GM21619 (cell line): ENCODE data around the gene PSMA3.

ENCODE experiments used
- ATAC-seq: cut with Tn5 transposase; IDR thresholded peaks from one replicate; pipeline ENCODE4 v1.9.1; 2021; ENCODE audit not compliant: unreplicated experiment

The PSMA3 gene

DNA sequence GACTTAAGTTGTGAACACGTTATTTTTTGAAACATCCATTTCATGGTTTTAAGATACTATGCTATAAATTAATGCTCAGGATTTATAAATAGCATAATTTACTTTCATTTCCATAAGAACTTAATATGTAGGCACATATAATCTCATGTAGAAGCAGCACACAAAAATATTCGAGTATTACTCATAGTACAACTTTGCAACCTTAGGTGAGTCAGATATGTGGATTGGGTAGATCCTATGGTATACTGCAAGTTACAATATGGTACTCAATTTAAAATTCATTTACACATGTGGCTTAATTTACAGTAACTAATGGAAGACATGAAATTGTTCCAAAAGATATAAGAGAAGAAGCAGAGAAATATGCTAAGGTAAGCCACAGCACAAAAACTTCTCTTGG, 26.0 kb downstream of the PSMA3 start:
- ATAC-seq = no peak

DNA sequence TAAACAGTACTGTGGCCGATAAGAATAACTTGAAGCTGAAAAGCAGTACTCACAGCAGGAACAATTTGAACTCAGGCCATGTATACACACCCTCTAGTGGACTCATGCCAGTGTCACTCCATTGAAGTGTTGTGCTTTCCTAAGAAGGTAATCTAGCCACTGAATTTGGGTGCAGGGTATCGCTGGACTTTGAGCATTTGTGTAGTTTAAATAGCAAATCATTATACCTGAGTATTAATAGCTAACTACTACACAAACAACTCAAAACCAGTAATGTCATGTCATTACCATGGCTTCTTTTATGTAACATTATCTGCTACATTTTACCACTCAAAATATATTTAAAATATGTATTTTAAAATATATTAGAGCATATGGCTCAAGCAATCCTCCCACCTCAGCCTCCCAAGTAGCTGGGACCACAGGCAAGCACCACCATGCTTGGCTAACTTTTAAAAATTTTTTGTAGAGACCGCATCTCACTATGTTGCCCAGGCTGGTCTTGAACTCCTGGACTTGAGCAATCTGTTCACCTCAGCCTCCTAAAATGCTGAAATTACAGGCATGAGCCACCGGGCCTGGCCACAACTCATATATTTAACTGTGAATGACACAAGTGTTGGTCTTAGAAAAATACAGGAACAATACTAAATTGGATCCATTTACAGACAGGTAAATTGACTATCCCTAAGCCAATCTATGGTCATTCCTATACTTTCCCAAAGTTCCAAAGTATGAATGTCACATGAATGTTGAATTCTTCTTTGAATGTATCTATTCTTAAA, 28.1 kb downstream of the PSMA3 start:
- ATAC-seq = no peak

GRCh38 chr14:58274881-58275280, 30.2 kb downstream of the PSMA3 start:
- no peak for ATAC-seq

DNA sequence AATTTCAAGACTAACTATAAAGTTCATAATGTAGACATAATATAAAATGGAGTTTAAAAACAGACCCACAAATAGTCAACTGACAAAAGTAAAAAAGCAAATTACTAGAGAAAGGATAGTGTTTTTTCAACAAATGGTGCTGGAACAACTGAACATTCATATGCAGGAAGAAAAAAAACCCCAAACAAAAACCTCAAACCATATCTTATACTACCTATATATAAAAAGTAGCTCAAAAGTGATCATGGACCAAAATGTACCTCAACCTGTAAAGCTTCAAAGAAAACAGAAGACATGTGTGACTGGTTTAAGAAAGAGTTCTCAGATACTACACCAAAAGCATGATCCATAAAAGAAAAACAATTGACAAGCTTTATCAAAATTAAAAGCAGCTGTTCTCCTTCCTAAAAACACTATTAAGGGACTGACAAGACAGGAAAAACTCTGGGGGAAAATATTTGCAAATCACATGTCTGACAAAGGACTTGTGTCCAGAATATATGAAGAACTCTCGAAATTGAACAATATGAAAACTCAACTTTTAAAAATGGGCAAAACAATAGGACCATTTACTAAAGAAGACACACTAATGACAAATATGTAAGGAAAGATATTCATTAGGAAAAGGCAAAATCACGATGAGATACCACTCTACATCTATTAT, 31.0 kb downstream of the PSMA3 start:
- no peak for ATAC-seq

DNA sequence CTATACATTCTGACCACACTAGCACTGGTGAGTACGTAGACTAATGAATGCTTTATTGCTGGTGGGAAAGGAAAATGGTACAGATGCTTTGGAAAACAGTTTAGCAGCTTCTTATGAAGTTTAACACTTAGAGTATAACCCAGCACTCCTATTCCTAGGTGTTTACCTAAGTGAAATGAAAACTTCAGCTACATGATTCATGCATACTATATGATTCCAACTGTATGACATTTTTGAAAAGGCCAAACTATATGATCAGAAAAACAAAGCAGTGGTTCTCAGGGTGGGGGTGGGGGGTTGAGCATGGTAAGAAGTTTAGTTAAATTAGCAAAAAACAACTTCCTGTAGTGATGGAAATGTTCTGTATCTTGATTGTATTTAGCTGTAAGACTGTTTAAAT, 31.6 kb downstream of the PSMA3 start:
- ATAC-seq = no peak

DNA sequence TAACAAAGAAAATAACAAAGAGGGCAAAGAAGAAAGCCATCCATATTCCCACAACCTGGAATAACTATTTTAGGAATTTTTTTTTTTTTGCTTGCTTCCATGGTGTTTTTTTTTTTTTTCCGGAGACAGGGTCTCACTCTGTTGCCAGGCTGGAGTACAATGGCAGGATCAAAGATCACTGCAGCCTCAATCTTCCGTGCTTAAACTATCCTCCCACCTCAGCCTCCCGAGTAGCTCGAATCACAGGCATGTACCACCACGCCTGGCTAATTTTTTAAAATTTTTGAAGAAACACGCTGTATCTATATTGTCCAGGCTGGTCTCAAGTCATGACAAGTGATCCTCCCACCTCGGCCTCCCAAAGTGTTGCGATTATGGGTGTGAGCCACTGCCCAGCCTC, 33.5 kb downstream of the PSMA3 start:
- ATAC-seq = no peak

DNA sequence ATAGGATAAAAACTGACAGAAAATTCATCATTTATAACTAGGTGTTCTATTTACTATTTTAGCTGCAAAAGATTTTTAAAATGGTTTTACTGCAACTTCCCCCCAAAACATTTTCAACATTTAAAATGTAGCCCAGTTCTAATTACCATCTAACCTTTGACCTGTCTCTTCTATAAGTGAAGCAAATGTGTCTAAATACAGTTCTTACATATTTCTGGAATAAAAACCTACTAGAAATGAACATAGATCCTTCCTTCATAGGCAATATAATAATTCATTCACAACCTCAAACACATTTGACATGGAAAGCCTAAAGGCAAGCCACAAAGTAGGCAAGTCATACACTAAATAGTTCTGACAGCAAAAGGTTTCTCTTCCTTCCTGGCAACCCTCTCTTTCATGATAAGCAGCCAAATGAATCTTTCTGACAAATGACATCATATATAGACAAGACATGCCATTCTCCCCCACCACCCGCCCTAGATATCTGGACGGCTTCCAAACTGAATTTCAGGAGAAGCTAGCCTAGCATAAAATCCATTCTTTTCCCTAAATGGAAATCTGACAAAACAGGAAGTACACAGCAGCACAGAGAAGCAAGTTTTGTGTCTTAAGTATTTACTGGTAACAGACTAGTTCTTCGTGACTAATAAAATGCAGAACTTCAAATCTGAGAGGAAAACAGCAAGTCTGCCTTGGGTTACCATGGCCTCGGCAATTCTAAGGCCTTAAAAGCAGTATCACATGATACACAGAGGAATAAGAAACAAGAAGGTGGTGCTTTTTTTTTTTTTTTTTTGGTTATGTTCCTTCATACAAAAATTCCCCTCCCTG, 36.5 kb downstream of the PSMA3 start:
- no peak for ATAC-seq

DNA sequence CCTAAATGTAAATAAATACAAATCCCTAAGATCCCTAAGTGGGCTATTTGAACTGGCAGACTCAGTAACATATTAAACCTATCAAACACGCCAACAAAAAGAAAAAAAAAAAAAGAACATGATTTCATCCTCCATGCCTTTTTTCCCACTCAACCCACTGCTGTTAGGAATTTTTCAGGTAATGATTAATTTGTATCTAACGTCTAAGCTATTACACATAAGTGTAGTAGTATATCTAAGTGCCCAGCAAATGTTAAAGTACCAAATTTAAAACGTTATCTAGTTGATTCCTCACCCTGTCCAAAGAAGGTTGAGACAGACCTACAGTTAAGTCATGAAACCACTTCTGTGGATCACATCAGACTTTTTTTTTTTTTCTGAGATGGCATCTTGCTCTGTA, 37.3 kb downstream of the PSMA3 start:
- ATAC-seq = no peak

DNA sequence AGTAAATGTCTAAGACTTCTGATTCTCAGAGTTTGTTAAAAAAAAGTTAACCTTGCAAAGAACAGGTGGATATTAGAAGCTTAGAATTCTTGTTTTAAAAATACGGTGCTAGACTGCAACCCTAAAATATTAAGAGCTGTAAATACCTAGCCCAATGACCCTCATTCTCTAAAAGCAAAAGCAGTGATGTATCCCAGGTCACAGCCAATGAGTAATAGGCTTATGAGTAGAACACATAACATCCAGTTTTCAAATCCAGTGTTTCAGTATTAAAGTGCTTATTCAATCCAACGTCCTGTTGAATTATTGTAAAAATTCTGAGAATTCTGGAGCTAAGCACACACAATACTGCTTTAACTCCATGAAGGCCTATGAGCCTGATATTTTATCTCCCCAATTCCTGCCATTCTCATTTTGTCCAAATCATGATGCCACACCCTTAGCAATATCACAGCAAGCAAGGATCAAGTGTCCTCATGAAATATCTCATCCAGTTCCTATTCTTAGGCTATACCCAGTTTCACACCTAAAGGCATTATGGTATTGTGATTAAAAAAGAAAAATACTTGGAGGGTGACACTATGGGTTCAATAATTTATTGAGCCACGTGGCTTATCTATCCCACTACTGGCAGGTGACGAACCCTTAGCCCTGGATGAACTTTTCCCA, 38.4 kb downstream of the PSMA3 start:
- no peak for ATAC-seq

GRCh38 chr14:58283730-58284129, 39.1 kb downstream of the PSMA3 start:
- ATAC-seq = no peak

GRCh38 chr14:58285132-58285531, 40.5 kb downstream of the PSMA3 start:
- ATAC-seq = no peak

GRCh38 chr14:58287607-58288042, 43.0 kb downstream of the PSMA3 start:
- ATAC-seq = no peak

- no peak for ATAC-seq
Observed at GRCh38 chr14:58288106-58288792, 43.6 kb downstream of the PSMA3 start.

- no peak for ATAC-seq
Observed at GRCh38 chr14:58291646-58292045, 47.0 kb downstream of the PSMA3 start.

DNA sequence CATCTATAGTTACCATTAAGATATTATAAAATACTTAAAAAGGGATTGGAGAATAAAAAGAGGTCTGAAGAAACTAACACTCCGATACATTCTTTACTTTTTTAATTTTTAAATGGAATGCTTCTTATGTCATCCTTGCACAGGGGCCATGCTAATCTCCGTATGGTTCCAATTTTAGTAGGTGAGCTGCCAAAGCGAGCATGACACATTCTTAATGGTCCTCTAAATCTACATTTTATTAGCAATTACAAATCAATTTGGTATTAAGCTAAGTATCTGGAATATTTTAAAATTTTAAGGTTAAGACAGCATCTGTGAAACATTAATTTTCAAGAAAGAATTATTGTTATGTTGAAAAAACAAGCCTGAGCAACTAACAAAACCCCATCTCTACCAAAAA, 47.5 kb downstream of the PSMA3 start:
- no peak for ATAC-seq

DNA sequence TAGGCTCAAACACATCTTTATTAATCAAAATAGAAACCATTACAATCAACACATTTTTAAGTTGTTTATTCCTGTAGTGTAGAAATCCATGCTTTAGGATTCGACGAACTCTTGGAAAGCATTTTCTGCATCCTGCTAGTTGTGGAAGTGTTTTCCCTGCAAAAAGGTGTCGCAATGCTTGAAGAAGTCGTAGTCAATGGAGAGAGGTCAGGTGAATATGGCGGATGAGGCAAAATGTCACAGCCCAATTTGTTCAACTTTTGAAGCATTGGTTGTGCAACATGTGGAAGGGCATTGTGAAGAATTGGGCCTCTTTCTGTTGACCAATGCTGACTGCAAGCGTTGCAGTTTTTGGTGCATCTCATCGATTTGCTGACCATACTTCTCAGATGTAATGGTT, 49.6 kb downstream of the PSMA3 start:
- no peak for ATAC-seq

DNA sequence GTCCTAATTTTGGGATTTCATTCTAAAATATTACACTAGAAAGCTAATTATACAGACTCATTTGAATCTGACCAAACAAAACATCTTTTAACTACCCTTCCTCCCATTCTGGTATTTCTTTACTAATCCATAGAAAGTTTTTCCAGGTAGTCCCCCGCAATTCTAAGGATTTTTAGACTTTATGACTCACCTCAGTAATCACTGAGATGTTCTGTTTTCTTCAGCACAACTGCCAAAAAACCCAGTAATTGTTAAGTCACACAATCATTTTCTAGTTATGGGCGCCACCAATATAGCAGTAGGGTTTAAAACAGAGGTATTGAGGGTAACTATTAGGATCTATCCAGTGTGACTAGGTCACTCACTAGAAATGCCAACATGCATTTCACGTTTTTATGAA, 52.1 kb downstream of the PSMA3 start:
- ATAC-seq = no peak

DNA sequence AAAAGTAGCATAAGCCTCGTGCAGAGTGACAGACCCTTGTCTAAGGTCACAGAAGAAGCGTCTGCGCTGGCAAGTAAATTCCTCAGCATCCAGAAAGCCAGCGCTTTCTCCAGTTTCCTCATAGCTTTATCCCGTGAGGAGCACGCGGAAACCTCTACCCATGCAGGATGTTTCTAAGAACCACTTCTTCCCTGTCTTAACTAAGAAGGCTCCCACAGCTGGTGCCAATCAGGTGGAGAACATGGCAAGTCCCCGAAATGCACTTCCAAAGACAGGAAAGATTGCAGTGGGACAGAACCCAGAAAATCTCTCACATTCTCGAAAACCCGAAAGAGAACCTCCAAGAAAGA, 52.7 kb downstream of the PSMA3 start:
- ATAC-seq = peak; percentile 3

DNA sequence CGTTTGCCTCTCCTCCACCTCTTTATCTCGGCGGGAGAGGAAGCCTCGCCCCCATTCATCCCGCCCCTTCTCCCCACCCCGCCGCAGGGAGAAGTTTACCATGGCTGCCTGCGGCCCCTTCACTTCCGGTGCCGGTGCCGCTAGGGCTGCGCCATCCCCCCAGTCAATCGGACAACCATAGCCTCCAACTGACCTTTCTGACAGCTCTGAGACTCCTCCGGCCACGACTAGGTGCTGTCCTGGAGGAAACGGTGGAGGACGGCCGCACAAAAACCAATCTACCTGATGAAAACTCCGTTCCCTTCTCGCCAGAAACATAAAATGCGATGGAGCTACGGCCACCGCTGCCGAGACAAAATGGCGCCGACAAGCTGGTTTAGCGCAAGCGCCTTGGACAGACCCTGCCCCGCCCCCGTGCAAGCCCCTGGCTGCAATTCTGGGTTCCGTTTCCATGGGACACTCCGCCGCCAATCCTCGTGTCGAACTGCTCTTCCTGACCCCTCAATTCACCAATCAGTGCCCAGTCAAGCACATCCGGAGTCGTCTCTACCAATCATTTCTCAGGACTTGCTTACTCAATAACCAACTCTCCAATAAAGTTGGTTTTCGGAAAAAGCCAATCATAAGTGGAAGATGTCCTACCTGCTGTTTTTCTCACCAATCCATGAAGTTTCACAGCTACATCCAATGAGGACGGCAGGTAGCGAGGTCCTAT, 53.3 kb downstream of the PSMA3 start:
- ATAC-seq = peak; percentile 77
